GM23248 (cell line): ENCODE data around the gene CACNA1D.

ENCODE experiments used
- EZH2 ChIP-seq: fragments of 200-600 bp; sonication (generic); IDR thresholded peaks from 2 replicates; pipeline ENCODE4 v1.6.1; 2018; ENCODE audit warnings: antibody characterized with exemption, mild to moderate bottlenecking; ENCODE audit not compliant: insufficient read depth, poor library complexity, severe bottlenecking
- EZH2phosphoT487 ChIP-seq: fragments of 200-600 bp; sonication (generic); IDR thresholded peaks from 2 replicates; pipeline ENCODE4 v1.6.1; 2018; ENCODE audit warnings: antibody characterized with exemption, moderate library complexity, mild to moderate bottlenecking, low read depth; ENCODE audit not compliant: insufficient read depth

DNA sequence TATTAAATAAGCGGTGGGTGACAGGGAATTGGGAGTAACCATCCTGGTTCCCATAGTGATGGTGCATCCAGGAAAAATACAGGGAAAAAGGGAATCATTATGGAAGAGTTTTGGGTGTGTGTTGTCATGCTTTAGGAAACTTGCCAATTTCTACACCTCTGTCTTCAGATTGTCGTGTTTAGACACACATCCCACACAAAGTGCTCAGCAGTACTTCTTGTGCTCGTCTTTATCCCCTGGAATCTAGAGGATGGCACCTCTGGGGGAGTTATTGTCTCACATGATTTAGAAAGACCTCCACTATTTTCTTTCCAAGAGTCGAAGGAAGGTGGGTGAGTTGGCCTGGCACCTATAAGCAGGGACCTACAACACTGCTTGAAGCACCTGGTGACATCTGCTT lies 35.8 kb downstream of the CACNA1D start:
- TF ChIP-seq EZH2 (no peak), EZH2phosphoT487 (no peak)
